Measurements from ENCODE around the gene ALAS1. TPM values are rescaled to one million over a fixed set of nuclear protein-coding genes. Genes with fewer than 3 reads are reported as not detected.

The ALAS1 gene
- total RNA-seq, 4 donors from 2014 or later, result 61.0 to 99.8 (median 68.4) TPM

- in situ Hi-C loops (cut with MboI; ENCODE audit: low sequenced_read_pairs in 4 of 4) (no loop called here), intact Hi-C loops (cut with DNase I; ENCODE audit: low total_unique reads) (no loop called here)
- TF ChIP-seq POLR2A (IDR thresholded peaks at IDR 0.05) (no peak), CTCF (IDR thresholded peaks at IDR 0.05 in 4 of 5, conservative IDR thresholded peaks at IDR 0.05 in 1 of 5) (no peak)
- Histone ChIP-seq H3K36me3 (peaks cover 0 to 39% of the 10 kb centered on the region in 2 donors), H3K27ac (no peak overlapping the region), H3K4me1 (peaks cover 11 to 17% of the 10 kb centered on the region in 2 donors), H3K27me3 (no peaks in the 10 kb centered on the region), H3K4me3 (no peak overlapping the region), H3K9me3 (no peaks in the 10 kb centered on the region)
- peak in 1 of 2 donors; percentile 14 for DNase-seq
- ATAC-seq, result no peak
Measured at GRCh38 chr3:52227766-52228165, 29.8 kb downstream of the ALAS1 start.

- no peak for TF ChIP-seq POLR2A (IDR thresholded peaks at IDR 0.05)
- no peaks in the 10 kb centered on the region for H3K27me3 ChIP-seq
- peaks cover 16 to 17% of the 10 kb centered on the region in 2 donors for H3K4me1 ChIP-seq
- peaks cover 0 to 39% of the 10 kb centered on the region in 2 donors for H3K36me3 ChIP-seq
- H3K4me3 ChIP-seq, result no peak overlapping the region
- no peak overlapping the region for H3K27ac ChIP-seq
- DNase-seq (no peak), ATAC-seq (no peak)
- intact Hi-C loops (cut with DNase I; ENCODE audit: low total_unique reads), result no loop called here
- no peaks in the 10 kb centered on the region for H3K9me3 ChIP-seq
- in situ Hi-C loops (cut with MboI; ENCODE audit: low sequenced_read_pairs in 4 of 4), result no loop called here
Measured at GRCh38 chr3:52228266-52228665, 30.3 kb downstream of the ALAS1 start.

GRCh38 chr3:52228751-52229291 lies 30.9 kb downstream of the ALAS1 start:
- Histone ChIP-seq H3K4me3 (no peak overlapping the region), H3K36me3 (peaks cover 0 to 39% of the 10 kb centered on the region in 2 donors), H3K9me3 (no peaks in the 10 kb centered on the region), H3K27me3 (no peaks in the 10 kb centered on the region), H3K27ac (peak overlapping the region in 1 of 4 donors; percentile 2), H3K4me1 (peaks cover 17 to 19% of the 10 kb centered on the region in 2 donors)
- intact Hi-C loops (cut with DNase I; ENCODE audit: low total_unique reads), result no loop called here
- ATAC-seq (no peak), DNase-seq (peak in 1 of 2 donors; percentile 11)
- TF ChIP-seq CTCF (IDR thresholded peaks at IDR 0.05 in 4 of 5, conservative IDR thresholded peaks at IDR 0.05 in 1 of 5), result no peak
- no peak for TF ChIP-seq POLR2A (IDR thresholded peaks at IDR 0.05)
- in situ Hi-C loops (cut with MboI; ENCODE audit: low sequenced_read_pairs in 4 of 4), result no loop called here

- H3K27ac ChIP-seq, result no peak overlapping the region
- no peaks in the 10 kb centered on the region for H3K9me3 ChIP-seq
- intact Hi-C loops (cut with DNase I; ENCODE audit: low total_unique reads) (loop anchor here (10.0 kb wide), 1 partner anchor 615 kb away; no protein-coding TSS in a partner anchor), in situ Hi-C loops (cut with MboI; ENCODE audit: low sequenced_read_pairs in 4 of 4) (loop anchor here in 3 of 4 donors (5.0 to 10.0 kb wide), 3 partner anchors 48 to 115 kb away; partner anchors contain the start of gene WDR82 (in 2 of the 3))
- peaks cover 0 to 39% of the 10 kb centered on the region in 2 donors for H3K36me3 ChIP-seq
- H3K27me3 ChIP-seq, result no peaks in the 10 kb centered on the region
- H3K4me3 ChIP-seq, result no peak overlapping the region
- ATAC-seq (no peak), DNase-seq (peak in 1 of 2 donors; percentile 10)
- peaks cover 17 to 24% of the 10 kb centered on the region in 2 donors for H3K4me1 ChIP-seq
- TF ChIP-seq CTCF (IDR thresholded peaks at IDR 0.05 in 4 of 5, conservative IDR thresholded peaks at IDR 0.05 in 1 of 5) (no peak), POLR2A (IDR thresholded peaks at IDR 0.05) (no peak)
Measured at GRCh38 chr3:52229656-52230055, 31.7 kb downstream of the ALAS1 start.

GRCh38 chr3:52230461-52230860 lies 32.5 kb downstream of the ALAS1 start:
- H3K9me3 ChIP-seq, result no peaks in the 10 kb centered on the region
- in situ Hi-C loops (cut with MboI; ENCODE audit: low sequenced_read_pairs in 4 of 4), result loop anchor here in 3 of 4 donors (5.0 to 10.0 kb wide), 3 partner anchors 47 to 114 kb away; partner anchors contain the start of gene WDR82 (in 2 of the 3)
- intact Hi-C loops (cut with DNase I; ENCODE audit: low total_unique reads), result loop anchor here (10.0 kb wide), 1 partner anchor 614 kb away; no protein-coding TSS in a partner anchor
- no peaks in the 10 kb centered on the region for H3K27me3 ChIP-seq
- H3K4me1 ChIP-seq, result peaks cover 24 to 30% of the 10 kb centered on the region in 2 donors
- H3K4me3 ChIP-seq, result no peak overlapping the region
- peak overlapping the region in 2 of 4 donors; percentile 0 to 99 for H3K27ac ChIP-seq
- no peak for TF ChIP-seq CTCF (IDR thresholded peaks at IDR 0.05 in 4 of 5, conservative IDR thresholded peaks at IDR 0.05 in 1 of 5)
- no peak for TF ChIP-seq POLR2A (IDR thresholded peaks at IDR 0.05)
- H3K36me3 ChIP-seq, result peaks cover 0 to 39% of the 10 kb centered on the region in 2 donors
- ATAC-seq (no peak), DNase-seq (peak in 1 of 2 donors; percentile 11)

Data from gastrocnemius medialis (tissue), 4 donors.